ENCODE results near the gene NOTCH2. TPM values are rescaled to one million over a fixed set of nuclear protein-coding genes. Genes with fewer than 3 reads are reported as not detected.

The NOTCH2 gene
- total RNA-seq, 3 donors from 2014 or later, result 57.7 to 99.3 (median 60.8) TPM

GRCh38 chr1:119895102-119895501 lies 174.4 kb downstream of the NOTCH2 start:
- Histone ChIP-seq H3K4me3 (no peak overlapping the region), H3K36me3 (ENCODE audit: low read depth) (no peaks in the 10 kb centered on the region), H3K9me3 (no peaks in the 10 kb centered on the region), H3K4me1 (ENCODE audit: low read depth) (no peaks in the 10 kb centered on the region)
- DNase-seq (no peak), ATAC-seq (no peak)
- intact Hi-C loops (cut with DNase I, micrococcal nuclease), result no loop called here
- no peak for TF ChIP-seq CTCF (IDR thresholded peaks at IDR 0.05)

- Histone ChIP-seq H3K9me3 (no peaks in the 10 kb centered on the region), H3K4me1 (ENCODE audit: low read depth) (no peaks in the 10 kb centered on the region), H3K4me3 (no peak overlapping the region), H3K36me3 (ENCODE audit: low read depth) (no peaks in the 10 kb centered on the region)
- intact Hi-C loops (cut with DNase I, micrococcal nuclease), result no loop called here
- ATAC-seq (no peak), DNase-seq (no peak)
- TF ChIP-seq CTCF (IDR thresholded peaks at IDR 0.05), result no peak
These were observed 175.4 kb downstream of the NOTCH2 start for GRCh38 chr1:119893827-119894700.

- DNase-seq, result no peak
- Histone ChIP-seq H3K36me3 (ENCODE audit: low read depth) (no peaks in the 10 kb centered on the region), H3K9me3 (no peaks in the 10 kb centered on the region), H3K4me3 (no peak overlapping the region), H3K4me1 (ENCODE audit: low read depth) (no peaks in the 10 kb centered on the region)
- no peak for TF ChIP-seq CTCF (IDR thresholded peaks at IDR 0.05)
- intact Hi-C loops (cut with DNase I, micrococcal nuclease), result no loop called here
- ATAC-seq, result no peak
These were observed 176.1 kb downstream of the NOTCH2 start for GRCh38 chr1:119893238-119893791.

- intact Hi-C loops (cut with DNase I, micrococcal nuclease), result no loop called here
- no peaks in the 10 kb centered on the region for H3K9me3 ChIP-seq
- no peaks in the 10 kb centered on the region for H3K36me3 ChIP-seq (ENCODE audit: low read depth)
- ATAC-seq (no peak), DNase-seq (no peak)
- no peak overlapping the region for H3K4me3 ChIP-seq
- TF ChIP-seq CTCF (IDR thresholded peaks at IDR 0.05), result no peak
- H3K4me1 ChIP-seq (ENCODE audit: low read depth), result no peaks in the 10 kb centered on the region
These were observed 178.1 kb downstream of the NOTCH2 start for GRCh38 chr1:119891386-119891785.

GRCh38 chr1:119888476-119888875 lies 181.0 kb downstream of the NOTCH2 start:
- no peak for TF ChIP-seq CTCF (IDR thresholded peaks at IDR 0.05)
- ATAC-seq, result no peak

More at GRCh38 chr1:119888476-119888875, 181.0 kb downstream of the NOTCH2 start:
- no peak overlapping the region for H3K4me3 ChIP-seq
- no peaks in the 10 kb centered on the region for H3K36me3 ChIP-seq (ENCODE audit: low read depth)
- no peaks in the 10 kb centered on the region for H3K4me1 ChIP-seq (ENCODE audit: low read depth)
- no peak for DNase-seq
- intact Hi-C loops (cut with DNase I, micrococcal nuclease), result no loop called here
- no peaks in the 10 kb centered on the region for H3K9me3 ChIP-seq

Measured in mucosa of descending colon (tissue), 3 donors.